GF-D8 (cell line): ENCODE results near the gene IQCE.

Experiments used
- DNase-seq: peaks from one replicate; lab custom pipeline; 2025; lab: John Stamatoyannopoulos, UW

Gene IQCE

DNA sequence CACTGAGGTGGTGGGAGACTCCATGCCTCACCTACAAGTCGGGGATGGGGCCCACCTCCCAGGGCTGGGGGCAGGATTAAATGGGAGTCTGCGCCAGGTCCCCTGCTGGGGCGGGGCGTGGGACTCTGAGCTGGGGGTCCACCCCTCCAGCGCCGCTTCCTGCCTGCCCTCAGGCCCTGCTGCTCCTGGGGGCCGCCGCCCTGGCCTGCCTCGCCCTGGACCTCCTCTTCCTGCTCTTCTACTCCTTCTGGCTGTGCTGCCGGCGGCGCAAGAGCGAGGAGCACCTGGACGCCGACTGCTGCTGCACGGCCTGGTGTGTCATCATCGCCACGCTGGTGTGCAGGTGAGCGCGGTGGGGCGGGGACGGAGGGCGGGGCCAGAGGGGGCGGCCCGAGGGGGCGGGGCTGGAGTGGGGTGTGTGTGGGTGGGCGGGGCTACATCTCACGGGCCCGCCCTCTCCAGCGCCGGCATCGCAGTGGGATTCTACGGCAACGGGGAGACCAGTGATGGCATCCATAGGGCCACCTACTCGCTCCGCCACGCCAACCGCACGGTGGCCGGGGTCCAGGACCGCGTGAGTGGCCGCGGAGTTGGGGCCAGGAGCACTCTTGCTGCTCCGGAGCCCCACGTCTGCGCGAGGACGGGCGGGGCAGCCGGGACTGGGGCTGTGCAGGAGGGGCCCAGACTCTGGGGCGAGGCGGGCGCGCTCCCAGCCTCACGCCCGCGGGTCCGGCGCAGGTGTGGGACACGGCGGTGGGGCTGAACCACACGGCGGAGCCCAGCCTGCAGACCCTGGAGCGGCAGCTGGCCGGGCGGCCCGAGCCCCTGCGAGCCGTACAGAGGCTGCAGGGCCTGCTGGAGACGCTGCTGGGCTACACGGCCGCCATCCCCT lies 88.1 kb downstream of the IQCE start:
- DNase-seq = no peak

DNA sequence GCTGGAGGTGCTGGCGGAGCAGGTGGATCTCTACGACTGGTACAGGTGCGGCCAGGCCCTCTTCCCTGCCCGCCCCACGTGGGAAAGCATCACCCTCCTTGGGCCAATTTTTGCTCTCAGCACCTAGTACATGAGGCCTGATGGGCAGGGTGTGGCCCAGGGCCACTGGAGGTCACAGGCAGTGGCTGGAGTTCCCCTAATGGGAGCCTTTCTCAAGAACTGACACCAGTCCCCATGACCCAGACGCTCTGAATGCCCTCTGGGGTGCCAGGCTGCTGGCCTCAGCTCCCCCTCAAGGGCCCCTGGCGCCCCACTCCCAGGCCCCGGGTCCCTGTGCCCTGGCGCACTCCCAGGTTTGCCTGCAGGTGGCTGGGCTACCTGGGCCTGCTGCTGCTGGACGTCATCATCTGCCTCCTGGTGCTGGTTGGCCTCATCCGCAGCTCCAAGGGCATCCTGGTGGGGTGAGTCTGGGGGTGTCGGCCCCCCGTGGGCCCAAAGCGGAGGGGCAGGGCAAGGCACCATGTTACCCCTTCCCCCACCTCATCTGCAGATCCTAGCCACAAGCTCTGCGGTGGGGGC lies 88.9 kb downstream of the IQCE start:
- no peak for DNase-seq

DNA sequence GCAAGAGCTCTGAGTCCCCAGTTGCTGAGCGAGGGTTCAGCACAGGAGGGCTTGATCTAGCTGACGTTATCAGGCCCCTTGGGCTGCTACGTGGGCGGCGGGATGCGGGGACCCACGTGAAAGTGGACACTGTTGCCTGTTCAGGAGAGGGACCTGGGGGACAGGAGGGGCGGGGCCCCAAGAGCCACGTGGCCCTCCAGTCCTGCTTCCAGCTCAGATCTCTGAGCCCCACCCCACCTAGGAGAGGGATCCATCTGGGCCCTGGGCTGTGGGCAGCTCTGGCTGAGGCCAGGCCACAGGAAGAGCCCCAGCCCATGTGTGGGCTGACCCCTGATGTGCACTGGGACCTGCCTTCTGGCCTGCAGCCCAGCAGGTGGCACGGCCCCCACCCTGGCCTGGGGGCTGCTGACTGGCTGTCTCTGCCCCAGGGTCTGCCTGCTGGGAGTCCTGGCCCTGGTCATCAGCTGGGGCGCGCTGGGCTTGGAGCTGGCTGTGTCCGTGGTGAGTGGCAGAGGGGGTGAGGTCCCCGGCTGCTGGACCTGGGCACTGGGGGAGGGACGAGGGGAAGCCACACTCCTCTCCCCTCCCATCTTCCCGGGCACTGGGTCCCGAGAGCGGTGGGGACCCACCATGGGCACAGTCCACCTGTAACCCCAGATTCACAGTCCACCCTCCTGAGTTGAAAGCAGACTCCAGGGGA lies 90.5 kb downstream of the IQCE start:
- no peak for DNase-seq

DNA sequence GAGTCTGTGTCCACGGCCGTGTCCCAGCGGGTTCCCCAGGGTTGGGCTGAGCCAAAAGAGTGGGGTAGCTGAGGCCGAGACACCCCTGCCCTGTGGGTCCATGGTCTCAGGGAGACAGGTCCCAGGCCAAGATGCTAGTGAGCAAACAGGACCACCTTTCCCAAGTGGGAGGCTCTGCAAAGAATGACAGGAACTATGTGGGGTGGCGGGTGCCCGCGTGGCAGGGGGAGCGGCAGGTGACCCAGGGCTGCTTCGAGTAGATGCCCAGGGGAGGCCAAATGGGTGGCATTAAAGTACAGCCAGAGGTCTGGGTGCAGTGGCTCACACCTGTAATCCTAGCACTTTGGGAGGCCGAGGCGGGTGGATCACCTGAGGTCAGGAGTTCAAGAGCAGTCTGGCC lies 91.2 kb downstream of the IQCE start:
- no peak for DNase-seq

DNA sequence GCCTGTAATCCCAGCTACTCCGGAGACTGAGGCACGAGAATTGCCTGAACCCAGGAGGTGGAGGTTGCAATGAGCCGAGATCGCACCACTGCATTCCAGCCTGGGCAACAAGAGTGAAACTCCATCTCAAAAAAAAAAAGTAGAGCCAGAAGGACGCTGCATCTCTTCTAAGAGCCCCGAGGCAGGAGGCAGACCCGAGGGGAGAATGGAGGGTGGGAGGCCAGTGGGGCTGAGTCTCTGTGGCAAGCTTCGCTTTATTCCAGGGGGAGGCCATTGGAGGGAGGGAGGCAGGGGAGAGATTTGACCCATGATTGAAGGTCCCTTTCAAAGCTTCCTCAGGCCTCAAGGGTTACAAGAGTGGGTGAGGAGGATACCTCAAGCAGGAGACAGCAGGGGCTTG lies 91.7 kb downstream of the IQCE start:
- no peak for DNase-seq

DNA sequence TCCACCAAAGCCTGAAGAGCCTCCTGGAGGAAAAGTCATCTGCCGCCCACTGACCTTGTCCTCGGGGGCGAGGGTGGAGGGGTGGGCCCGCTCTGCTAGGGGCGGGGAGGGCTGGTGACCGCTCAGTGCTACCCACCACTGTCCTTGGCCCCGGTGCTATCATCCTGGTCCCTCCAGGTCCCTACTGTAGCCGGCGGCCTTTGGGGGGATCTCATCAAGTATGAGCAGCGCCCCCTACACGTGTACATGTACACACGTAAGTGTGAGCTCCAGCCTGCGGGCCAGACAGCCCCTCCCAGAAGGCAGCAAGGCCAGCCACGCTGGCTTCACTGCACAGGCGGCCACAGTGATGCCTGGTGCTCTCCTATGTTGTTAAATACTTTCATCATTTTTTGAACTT lies 92.6 kb downstream of the IQCE start:
- DNase-seq = no peak

DNA sequence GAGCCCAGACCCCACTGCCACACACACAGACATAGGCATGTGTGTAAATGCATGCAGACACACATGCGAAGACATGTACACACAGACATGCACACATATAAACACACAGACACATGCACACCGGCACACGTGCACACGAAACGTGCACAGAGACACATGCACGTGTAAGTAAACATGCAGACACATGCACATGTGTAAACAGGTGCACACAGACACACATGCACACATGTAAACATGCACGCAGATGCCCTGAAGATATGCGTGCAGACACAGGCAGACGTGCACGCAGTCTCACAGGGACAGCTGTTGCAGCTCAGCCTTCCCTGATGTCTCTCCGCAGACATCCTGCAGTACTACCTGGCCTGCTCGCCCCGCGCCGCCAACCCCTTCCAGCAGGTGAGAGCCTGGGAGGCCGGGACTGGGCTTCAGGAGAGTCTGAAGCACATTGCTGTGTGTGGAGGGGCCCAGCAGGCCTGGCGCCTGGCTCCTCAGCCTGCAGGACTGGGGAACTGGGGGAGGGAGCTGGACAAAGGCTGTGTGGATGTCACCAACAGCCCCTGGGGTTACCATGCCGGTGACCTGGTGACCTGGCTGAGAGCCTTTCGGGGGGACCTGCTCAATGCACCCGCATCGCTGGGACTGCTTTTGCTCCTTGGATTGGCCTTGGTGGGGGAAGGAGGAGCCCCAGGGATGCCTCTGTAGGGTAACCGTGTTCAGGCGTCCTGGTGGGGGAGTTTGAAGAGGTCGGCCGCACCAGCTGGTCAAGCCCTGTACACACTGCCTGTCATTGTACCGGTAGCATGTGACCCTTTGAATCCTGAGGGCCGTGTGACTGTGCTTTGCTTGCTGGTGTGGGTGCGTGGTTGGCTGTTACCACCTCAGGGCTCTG lies 93.3 kb downstream of the IQCE start:
- DNase-seq = no peak

DNA sequence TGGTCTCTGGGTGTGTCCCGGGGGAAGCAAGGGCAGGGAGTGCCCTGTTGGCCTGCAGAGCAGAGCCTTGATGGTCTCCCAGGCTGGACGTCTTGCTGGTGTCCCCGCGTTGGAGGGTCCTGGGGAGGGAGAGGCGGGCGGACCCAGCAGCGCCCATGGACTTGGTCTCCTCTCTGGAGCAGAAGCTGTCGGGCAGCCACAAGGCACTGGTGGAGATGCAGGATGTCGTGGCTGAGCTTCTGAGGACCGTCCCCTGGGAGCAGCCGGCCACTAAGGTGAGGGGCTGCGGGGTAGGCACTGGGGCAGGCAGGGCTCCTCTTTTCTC lies 93.9 kb downstream of the IQCE start:
- no peak for DNase-seq

DNA sequence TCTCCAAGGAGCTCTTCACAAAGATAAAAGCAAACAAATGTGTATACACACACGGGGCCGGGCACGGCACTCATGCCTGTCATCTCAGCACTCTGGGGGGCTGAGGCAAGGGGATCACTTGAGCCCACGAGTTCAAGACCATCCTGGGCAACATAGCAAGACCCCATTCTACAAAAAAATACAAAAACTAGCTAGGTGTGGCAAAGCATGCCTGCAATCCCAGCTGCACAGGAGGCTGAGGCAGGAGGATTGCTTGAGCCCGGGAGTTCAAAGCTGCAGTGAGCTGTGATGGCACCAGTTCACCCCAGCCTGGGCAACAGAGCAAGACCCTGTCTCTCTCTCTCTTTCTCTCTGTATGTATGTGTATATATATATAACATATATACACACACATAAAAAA lies 95.3 kb downstream of the IQCE start:
- no peak for DNase-seq

DNA sequence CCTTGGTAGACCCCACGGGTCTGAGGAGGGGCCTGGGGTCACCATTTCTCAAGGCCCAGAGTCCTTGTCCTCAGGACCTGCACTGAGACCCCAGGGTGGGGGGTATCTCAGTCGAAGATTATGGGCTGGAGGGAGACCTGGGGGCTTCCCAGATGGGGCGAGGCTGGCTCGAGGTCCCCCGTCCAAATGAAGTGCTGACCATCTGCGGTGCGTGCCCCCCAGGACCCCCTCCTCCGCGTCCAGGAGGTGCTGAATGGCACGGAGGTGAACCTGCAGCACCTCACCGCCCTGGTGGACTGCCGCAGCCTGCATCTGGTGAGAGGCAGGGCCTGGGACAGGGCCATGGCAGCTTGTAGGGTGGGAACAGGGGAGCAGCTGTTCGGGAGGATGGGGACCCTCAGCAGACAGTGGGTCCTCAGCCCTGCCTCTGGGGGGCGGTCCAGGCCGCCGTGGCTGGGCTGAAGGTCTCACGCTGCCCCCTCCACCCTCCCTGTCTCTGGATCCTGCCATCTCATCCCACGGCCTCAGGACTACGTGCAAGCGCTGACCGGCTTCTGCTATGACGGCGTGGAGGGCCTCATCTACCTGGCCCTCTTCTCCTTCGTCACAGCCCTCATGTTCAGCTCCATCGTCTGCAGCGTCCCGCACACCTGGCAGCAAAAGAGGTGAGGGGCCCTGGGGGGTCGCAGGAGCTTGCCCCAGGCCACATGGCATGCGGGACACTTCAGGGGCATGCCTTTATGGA lies 97.3 kb downstream of the IQCE start:
- no peak for DNase-seq

DNA sequence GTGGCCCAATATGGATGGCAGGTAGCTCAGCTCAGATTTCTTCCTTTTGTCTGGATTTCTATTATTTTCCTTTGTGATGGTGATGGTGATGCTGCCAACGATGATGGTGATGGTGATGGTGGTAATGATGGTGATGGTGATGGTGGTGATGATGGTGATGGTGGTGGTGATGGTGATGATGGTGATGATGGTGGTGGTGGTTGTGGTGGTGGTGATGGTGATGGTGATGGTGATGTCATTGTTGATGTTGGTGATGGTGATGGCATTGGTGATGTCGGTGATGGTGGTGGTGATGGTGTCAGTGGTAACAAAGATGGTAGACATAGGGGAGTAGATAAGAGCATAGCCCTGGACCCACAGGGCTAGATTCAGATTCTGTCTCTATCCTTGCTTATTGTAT lies 98.4 kb downstream of the IQCE start:
- no peak for DNase-seq

DNA sequence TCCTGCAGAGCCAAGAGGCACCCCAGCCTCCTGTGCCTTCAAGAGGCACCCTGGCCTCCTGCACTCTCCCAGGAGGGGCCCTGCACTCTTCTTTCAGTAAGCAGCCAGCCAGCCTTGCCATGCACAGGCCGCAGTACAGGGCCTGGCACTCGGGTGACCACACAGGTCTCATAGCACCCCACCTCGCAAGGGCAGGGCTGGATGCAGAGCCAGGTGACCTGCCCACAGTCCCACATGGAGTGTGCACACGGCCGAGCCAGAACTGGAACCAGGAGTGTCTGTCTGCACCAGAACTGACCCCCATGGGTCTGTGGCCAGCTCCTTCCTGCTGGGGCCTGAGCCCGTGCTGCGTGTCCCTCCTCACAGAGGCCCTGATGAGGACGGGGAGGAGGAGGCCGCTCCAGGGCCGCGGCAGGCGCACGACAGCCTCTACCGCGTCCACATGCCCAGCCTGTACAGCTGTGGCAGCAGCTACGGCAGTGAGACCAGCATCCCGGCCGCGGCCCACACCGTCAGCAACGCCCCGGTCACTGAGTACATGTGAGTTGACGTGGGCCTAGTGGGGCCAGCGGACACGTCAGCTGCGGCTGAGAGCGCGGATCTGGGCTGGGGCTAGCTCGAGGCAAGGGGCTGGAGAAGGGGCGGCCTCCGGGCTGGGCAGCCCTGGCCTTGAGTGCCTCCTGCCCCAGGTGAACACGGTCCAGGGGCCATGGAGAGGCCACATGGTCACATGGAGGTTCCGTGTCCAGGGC lies 99.3 kb downstream of the IQCE start:
- no peak for DNase-seq

DNA sequence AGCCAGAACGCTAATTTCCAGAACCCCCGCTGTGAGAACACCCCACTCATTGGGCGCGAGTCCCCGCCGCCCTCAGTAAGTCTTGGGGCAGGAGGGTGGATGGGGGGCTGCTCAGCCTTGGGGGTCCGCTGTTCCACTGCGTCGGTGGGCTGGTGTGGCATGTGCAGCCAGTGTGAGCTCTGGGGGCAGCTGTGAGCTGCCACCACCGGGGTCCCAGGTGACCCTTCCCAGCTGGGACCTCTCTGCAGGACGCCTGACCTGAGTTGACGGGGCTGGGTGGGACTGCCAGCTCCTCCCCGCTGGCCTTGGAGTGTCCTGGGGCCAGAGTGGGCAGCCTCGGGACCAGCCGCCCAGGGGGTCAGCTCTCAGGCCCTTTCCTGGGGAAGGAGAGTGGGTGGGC lies 100.2 kb downstream of the IQCE start:
- DNase-seq = no peak

DNA sequence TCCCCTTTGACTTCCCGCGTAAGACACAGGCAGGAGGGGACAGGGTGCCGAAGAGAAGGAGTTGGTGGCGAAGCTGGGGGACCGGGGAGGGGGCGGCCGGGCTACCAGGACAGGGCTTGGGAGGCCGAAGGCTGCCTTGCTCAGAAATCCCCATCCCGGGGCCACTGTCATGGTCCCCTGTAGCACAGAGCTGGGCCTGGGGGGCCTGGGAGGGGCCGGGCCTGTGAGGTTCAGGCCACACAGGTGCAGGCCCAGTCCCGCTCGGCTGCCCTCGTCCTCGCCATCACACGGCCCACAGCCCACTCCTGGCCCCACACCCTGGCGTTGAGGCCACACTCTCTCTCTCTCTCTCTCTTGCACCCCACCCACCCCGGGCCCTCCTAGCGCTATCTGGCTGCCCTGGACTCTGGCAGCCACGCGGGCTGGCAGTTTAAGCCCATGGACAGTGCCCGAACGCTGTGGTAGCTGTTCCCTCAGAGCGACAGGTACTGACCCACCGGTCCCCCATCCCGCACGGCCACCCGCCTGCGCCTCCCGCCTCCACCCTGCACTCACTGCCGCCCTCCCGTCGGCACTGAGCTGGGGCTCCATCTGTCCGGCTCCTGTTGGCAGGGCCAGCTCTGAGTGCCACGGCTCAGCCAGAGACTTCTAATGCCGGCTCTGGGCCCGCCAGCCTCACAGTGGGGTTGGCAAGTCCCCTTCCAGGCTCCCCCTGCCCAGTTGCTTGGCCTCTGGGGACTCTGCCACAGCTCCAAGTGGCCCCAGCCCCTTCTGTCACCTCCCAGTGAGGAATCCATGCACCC lies 101.0 kb downstream of the IQCE start:
- DNase-seq = no peak

DNA sequence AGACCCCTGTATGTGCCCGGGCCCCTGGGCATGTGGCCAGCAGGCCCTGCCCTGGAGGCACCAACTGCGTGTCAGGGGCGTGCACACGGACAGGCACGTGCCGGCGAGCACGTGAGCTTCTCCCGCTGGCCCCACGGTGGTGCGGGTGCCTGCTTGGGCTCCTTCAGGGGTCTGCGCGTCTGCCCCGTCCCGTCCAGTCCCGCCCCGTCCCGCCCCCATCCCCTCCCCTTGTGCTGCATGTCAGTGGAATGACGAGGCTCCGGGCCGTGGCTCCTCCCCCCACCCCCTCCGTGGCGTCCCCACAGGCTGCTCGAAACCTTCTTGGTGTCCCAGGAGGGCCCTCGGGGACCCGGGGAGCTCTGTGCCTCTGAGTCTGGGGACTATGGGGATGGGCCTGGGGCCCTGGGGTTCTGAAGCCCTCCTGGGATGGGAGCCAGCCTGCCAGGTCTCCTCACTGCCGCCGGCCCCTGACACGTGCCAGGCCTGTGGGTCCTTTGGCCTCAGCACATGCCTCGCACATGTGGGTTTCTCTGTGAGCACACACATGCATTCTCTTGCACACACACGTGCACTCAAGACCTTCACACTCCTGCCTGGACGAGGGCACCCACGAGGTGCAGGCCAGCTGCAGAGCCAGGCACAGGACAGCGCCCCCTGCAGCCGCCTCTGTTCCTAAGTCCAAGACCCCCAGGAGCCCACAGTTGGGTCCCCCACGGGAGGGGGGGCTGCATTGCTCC lies 101.7 kb downstream of the IQCE start:
- no peak for DNase-seq

DNA sequence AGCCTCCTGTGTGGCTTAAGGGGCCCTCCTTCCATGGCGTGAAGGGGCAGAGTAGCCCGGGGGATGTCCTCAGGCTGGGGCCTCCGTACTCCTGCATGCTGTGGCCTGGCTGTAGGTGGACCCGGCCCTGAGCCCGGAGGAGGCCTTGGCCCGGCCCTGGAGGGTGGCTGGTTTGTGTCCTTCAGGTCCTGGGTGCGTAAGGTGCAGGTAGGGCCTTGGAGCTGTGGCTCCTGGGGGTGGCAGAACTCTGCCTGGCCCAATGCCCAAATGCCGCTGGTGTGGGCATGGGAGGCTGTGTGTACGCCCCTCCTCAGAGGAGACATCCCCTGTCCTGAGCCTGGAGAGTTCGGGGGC lies 102.3 kb downstream of the IQCE start:
- no peak for DNase-seq

DNA sequence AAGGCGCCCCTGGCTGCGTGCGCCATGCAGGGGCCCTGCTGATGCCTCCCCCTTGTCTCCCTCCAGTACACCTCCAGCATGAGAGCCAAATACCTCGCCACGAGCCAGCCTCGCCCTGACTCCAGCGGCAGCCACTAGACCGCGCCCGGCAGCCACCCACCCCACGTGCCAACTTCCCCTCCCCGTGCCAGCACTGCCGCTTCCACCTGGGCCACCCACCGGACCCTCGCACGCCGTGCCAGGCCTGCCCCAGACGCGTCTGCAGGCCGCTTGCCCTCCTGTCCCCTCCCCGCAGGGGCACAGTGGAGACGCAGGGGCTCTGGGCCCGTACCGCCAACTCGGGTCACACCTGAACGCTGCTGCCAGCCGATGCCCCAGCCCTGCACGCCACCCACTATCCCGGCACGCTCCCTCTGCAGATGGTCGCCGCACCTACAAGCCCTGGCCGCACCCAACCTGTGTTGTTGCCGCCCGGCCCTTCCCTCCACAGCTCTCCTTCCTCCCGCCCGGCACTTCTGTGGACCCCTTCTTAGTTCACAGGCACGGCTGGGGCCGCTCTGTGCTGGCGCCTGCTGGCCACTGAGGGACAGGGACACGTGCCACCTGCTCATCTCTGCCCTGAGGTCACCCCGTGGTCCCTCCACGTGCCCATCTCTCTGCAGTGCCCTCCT lies 103.0 kb downstream of the IQCE start:
- DNase-seq = no peak

DNA sequence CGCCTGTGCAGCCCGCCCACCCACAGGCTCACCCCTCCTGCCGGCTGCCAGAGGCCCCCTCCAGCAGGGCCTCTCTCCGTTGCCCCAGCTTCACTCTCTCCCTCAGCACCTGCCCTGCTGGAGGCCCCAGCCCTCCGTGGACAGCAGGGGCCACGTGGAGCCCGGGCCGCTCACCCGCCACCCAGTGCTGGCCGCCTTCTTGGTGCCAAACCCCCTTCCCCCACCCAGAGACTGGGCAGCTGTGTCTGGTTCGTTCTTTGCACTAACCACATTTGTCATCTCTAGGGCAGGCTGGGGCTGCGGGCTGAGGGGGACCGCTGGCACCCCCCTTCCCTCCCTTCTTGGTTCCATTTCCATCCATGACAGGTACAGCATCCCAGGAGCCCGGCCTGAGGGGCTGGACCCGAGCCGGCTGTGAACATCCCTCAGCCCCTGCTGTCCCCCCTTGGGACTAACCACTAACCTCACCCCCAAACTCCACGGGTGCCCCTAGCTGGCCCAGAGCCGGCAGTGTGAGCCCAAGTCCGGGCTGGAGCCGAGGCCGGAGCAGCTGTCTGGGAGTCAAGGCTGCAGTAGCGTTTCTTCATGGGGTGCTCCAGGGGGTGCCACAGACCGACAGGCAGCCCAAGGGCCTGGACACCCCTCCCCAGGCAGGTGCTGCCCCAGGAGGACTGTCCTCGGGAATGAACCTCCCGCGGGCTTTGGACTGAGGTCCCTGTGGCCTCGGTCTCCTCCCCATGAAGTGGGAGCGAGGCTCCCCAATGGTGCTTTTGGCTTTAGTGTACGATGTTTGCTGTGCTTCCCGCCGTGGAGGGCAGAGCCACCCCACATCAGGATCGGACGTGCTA lies 103.7 kb downstream of the IQCE start:
- DNase-seq = no peak
